Measurements from ENCODE around the gene NUMBL. TPM values are rescaled to one million over a fixed set of nuclear protein-coding genes. Genes with fewer than 3 reads are reported as not detected.
A peak's percentile ranks its signal among the peaks of the same experiment; 100 is the strongest.

NUMBL gene
- total RNA-seq, 1 donor from 2014 or later = 20.9 TPM

DNA sequence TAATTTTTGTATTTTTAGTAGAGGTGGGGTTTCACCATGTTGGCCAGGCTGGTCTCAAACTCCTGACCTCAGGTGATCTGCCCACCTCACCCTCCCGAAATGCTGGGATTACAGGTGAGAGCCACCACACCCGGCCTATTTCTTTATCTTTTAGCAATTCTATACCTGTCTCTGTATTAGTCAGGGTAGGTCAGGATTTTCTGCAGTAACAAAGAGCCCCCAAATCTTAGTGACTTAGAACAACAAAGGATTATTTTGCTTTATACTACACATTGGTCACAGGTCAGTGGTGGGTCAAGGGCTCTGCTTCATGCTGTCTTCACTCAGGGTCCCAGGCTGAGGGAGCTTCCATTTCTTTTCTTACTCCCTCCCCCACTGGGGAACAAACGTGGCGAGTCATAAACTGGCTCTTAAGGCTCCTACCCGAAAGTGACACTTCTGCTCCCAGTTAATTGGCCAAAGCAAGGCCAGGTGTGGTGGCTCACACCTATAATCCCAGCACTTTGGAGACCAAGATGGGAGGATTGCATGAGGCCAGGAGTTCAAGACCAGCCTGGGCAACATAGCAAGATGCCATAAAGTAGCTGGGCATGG is 33.3 kb upstream of the NUMBL start:
- Mint-ChIP-seq H3K27me3 (no peaks in the 10 kb centered on the region), H3K36me3 (ENCODE audit: insufficient read depth) (peaks cover 22% of the 10 kb centered on the region), H3K9me3 (ENCODE audit: low read depth) (no peaks in the 10 kb centered on the region), H3K4me3 (ENCODE audit: low read depth) (no peak overlapping the region), H3K4me1 (ENCODE audit: low read depth) (peaks cover 19% of the 10 kb centered on the region), H3K27ac (no peak overlapping the region)
- DNase-seq (ENCODE audit: low spot score, unreplicated experiment) = no peak
- TF ChIP-seq, protein P1, sequence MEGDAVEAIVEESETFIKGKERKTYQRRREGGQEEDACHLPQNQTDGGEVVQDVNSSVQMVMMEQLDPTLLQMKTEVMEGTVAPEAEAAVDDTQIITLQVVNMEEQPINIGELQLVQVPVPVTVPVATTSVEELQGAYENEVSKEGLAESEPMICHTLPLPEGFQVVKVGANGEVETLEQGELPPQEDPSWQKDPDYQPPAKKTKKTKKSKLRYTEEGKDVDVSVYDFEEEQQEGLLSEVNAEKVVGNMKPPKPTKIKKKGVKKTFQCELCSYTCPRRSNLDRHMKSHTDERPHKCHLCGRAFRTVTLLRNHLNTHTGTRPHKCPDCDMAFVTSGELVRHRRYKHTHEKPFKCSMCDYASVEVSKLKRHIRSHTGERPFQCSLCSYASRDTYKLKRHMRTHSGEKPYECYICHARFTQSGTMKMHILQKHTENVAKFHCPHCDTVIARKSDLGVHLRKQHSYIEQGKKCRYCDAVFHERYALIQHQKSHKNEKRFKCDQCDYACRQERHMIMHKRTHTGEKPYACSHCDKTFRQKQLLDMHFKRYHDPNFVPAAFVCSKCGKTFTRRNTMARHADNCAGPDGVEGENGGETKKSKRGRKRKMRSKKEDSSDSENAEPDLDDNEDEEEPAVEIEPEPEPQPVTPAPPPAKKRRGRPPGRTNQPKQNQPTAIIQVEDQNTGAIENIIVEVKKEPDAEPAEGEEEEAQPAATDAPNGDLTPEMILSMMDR (IDR thresholded peaks at IDR 0.05; ENCODE audit: unreplicated experiment) = no peak

DNA sequence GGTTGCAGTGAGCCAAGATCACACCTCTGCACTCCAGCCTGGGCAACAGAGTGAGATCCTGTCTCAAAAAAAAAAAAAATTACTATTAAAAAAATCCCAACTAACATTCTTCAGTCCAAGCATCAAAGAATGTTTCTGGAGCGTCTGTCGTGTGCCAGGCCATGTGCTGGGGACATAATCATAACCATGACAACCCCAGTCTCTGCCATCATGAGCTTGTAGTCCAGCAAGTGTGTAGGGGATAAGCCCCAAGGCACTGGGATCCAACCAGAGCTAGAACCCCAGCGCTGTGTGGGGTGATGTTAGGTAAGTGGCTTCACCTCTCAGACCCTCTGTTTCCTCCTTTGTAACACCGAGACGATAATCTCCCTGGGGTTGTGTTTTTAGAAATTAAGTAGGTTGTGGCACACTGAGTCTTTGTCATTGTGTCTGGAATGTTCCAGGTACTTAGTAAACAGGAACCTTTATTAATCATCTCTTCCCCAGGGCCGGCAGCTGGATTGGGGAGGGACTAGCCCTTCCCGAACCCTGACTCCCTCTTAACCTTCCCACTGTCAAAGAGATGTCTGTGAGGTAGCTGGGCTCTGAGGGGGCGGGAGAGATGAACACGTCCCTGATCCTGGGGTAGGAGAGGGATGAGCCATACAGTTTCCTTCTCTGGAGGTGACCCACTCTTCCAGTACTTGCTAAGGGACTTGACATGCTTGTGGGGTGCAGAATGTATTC is 31.6 kb upstream of the NUMBL start:
- TF ChIP-seq, protein P1 (IDR thresholded peaks at IDR 0.05; ENCODE audit: unreplicated experiment) = no peak
- no peaks in the 10 kb centered on the region for H3K27me3 Mint-ChIP-seq
- H3K4me1 Mint-ChIP-seq (ENCODE audit: low read depth) = peaks cover 24% of the 10 kb centered on the region
- DNase-seq (ENCODE audit: low spot score, unreplicated experiment) = no peak
- peak overlapping the region; percentile 40 for H3K27ac Mint-ChIP-seq
- H3K9me3 Mint-ChIP-seq (ENCODE audit: low read depth) = no peaks in the 10 kb centered on the region
- H3K36me3 Mint-ChIP-seq (ENCODE audit: insufficient read depth) = peaks cover 19% of the 10 kb centered on the region
- H3K4me3 Mint-ChIP-seq (ENCODE audit: low read depth) = no peak overlapping the region

DNA sequence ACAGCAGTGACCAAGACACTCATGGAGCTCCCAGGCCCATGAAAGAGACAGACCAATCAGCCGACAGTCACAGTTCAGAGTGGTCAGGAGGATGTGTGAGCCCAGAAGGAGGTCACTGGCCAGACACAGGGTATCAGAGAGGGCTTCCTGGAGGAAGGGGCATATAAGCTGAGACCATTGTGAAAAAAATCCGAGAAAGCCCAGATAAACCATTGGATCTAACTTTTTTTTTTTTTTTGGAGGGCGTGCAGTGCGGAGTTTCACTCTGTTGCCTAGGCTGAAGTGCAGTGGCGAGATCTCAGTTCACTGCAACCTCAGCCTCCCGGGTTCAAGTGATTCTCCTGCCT is 30.7 kb upstream of the NUMBL start:
- no peak for DNase-seq (ENCODE audit: low spot score, unreplicated experiment)
- peaks cover 26% of the 10 kb centered on the region for H3K4me1 Mint-ChIP-seq (ENCODE audit: low read depth)
- peaks cover 13% of the 10 kb centered on the region for H3K36me3 Mint-ChIP-seq (ENCODE audit: insufficient read depth)
- no peaks in the 10 kb centered on the region for H3K9me3 Mint-ChIP-seq (ENCODE audit: low read depth)
- H3K27me3 Mint-ChIP-seq = no peaks in the 10 kb centered on the region
- peak overlapping the region; percentile 63 for H3K4me3 Mint-ChIP-seq (ENCODE audit: low read depth)
- no peak overlapping the region for H3K27ac Mint-ChIP-seq
- TF ChIP-seq, protein P1 (IDR thresholded peaks at IDR 0.05; ENCODE audit: unreplicated experiment) = no peak

DNA sequence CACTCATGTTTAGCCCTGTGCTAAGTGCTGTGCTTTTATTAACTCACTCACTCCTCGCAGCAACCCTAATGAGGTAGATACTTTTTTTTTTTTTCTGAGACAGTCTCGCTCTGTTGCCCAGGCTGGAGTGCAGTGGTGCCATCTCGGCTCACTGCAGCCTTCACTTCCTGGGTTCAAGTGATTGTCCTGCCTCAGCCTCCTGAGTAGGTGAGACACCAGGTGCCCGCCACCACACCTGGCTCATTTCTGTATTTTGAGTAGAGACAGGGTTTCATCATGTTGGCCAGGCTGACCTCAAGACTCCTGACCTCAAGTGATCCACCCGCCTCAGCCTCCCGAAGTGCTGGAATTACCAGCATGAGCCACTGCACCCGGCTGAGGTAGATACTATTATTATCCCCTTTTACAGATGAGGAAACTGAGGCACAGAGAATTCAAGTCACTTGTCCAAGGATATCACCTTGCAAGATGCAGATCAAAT is 29.0 kb upstream of the NUMBL start:
- Mint-ChIP-seq H3K9me3 (ENCODE audit: low read depth) (no peaks in the 10 kb centered on the region), H3K36me3 (ENCODE audit: insufficient read depth) (peaks cover 12% of the 10 kb centered on the region), H3K27me3 (no peaks in the 10 kb centered on the region), H3K27ac (peak overlapping the region; percentile 87), H3K4me1 (ENCODE audit: low read depth) (peaks cover 38% of the 10 kb centered on the region), H3K4me3 (ENCODE audit: low read depth) (peak overlapping the region; percentile 89)
- TF ChIP-seq, protein P1 (IDR thresholded peaks at IDR 0.05; ENCODE audit: unreplicated experiment) = no peak
- DNase-seq (ENCODE audit: low spot score, unreplicated experiment) = no peak

DNA sequence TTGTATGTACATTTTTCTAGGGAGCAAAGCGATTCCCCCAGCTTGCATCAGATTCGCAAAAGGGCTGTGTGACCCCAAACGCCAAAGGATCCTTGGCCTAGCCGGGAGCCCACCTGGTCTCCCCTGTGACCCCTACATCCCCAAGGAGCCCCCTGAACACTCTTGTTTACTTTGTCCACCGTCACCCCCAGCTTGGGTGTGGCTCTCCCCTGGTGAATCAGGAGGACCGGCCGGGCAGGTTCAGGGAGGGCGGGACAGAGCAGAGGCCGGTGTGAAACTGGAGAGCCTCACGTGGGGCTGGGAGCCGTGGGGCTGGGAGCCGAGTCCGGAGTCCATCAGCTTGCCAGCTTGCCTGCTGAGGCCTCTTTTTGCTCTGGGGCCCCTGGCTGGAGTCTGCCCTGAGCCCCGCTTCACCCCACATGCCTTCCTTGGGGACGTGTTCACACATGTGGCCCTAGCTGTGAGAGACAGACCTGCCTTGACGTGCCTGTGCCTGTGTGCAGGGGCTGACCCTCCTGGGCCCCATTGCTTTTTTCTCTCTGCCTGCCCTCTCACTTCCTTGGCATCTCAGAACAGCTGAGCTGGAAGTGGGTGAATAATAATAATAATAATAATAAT is 28.4 kb upstream of the NUMBL start:
- Mint-ChIP-seq H3K36me3 (ENCODE audit: insufficient read depth) (peaks cover 12% of the 10 kb centered on the region), H3K4me1 (ENCODE audit: low read depth) (peaks cover 40% of the 10 kb centered on the region), H3K4me3 (ENCODE audit: low read depth) (peak overlapping the region; percentile 89), H3K27ac (peak overlapping the region; percentile 98), H3K27me3 (no peaks in the 10 kb centered on the region), H3K9me3 (ENCODE audit: low read depth) (no peaks in the 10 kb centered on the region)
- TF ChIP-seq, protein P1 (IDR thresholded peaks at IDR 0.05; ENCODE audit: unreplicated experiment) = no peak
- DNase-seq (ENCODE audit: low spot score, unreplicated experiment) = peak; percentile 51

All from progenitor cell of endocrine pancreas (in vitro differentiated cells).